GM18508 (cell line): Measurements from ENCODE around the gene EMX1.
"Not testable (repeated sequence)": the region's sequence is repeated elsewhere in the genome, so short reads cannot be mapped to it uniquely, and the experiment has no call there.

Experiments
- ATAC-seq: cut with Tn5 transposase; IDR thresholded peaks from one replicate; pipeline ENCODE4 v1.9.1; 2021; ENCODE audit warnings: moderate number of reproducible peaks; ENCODE audit not compliant: insufficient read depth, unreplicated experiment

The EMX1 gene

GRCh38 chr2:72898585-72898906 is 18.8 kb upstream of the EMX1 start:
- ATAC-seq, result no peak

- no peak for ATAC-seq
Observed at GRCh38 chr2:72900191-72900825, 17.0 kb upstream of the EMX1 start.

DNA sequence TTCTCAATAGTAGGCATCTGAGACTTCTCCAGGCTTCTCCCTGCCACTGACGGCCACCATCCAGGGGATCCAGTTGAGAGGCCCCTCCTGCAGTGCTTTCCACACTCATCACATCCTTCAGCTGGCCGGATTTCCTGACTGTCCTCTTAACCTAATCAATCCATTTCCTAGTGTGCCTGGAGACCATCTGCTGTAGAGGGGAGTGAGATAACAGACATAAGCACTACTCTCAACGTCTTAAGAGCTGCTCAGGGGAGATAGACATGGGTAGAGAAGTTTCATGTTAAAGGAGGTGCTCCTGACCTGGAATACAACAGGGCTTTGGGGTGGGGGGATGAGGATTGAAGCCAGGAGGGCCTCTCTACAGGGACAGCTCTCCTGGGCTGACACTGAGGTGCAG is 15.9 kb upstream of the EMX1 start:
- no peak for ATAC-seq

GRCh38 chr2:72907369-72907768 is 9.9 kb upstream of the EMX1 start:
- not testable (repeated sequence) for ATAC-seq

GRCh38 chr2:72908741-72909140 is 8.6 kb upstream of the EMX1 start:
- ATAC-seq, result no peak

- ATAC-seq, result no peak
Observed at GRCh38 chr2:72911256-72911655, 6.1 kb upstream of the EMX1 start.

DNA sequence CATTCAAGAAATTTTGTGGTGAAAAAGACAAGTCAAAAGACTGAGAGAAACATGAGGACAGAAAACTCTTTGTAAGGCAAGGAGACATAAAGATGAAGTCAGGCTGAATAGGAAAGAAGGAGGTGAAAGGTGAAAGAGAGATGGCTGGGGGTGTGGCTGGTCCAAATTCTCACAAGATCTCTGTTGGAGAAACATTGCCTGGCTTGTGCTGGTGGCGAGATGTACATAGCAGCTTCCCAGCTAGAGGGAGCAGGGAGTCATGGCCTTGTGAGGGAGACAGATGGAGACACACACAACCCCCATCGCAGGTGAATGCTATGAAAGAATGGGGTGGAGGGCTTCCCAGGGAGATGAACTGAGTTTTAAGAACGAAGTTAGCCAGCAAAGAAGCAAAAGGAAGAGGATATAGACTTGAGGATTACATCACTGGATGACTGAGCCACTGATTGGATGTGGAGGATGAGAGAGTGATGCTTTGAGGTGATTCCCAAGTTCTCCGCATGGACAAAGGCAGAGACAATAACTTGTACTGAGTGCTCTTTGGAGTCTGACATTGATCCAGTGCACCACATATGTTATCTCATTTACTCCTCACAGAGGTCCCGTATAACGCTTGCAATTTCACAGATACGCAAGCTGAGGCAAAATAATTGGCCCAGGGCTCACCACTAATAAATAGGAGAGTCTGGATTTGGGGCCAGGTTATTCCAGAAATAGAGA is 3.7 kb upstream of the EMX1 start:
- no peak for ATAC-seq

- no peak for ATAC-seq
Observed at GRCh38 chr2:72914206-72914559, 3.1 kb upstream of the EMX1 start.

- ATAC-seq, result no peak
Observed at GRCh38 chr2:72914589-72915319, 2.6 kb upstream of the EMX1 start.

- no peak for ATAC-seq
Observed at GRCh38 chr2:72915320-72915906, 1.9 kb upstream of the EMX1 start.

DNA sequence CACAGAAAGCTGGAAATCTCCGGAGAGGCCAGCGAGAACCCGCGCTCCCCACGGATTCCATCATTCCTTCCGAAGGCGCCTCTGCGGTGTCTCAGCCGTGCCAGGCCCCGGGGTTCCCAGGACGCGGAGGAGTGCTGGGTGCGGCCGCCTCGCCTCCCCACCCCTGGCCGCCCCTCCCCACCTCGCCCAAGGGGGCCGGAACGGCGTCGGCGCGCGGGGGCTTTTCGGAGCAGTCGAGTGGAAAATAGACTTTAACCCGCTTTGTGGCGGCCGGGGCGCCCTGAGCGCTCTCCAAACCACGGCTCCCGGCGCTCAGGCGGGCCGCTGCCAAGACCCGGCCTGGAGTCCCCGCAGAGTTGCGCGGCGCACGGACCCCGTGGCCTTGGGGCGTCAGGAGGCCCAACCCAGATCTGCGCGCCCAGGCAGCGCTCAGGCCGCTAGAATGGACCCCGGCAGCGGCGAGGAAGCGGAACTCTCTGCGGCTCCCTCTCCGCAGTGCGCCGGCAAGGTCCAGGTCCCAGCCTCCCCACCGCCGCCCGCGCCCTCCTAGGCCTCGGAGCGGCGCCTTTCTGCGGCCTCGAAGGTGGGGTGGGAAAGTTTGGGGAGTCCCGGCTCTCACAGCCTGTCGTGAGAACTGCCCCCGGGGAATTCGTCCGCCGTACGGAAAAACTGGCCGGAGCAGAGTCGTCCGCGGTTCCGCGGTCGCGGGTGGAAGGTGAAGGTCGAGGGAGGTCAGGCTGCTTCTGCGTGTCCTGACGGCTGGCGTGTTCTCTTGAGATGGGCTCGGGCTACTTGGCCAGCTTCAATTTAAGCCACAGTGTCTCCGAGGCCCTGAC is 1.2 kb upstream of the EMX1 start:
- ATAC-seq, result peak; percentile 39

DNA sequence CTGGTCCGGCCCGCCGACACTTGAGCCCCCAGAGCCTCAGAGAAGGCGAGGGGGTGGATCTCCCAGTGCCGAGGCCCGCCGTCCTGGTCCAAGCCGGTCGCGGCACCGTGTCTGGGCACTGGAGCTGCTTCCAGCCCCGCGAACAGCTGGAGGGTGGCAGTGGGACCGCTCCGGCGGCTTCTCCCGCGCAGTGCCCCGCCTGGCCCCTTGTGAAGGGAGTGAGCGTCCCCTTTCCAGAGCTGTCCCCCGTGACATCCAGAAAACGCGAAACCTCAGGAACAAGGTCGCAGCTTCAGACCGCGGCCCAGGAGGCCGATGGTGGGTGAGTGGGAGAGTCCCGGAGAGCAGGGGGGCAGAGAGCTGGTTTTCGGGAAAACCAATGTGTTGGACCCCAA is 579 bp upstream of the EMX1 start:
- no peak for ATAC-seq

- ATAC-seq, result no peak
Observed at GRCh38 chr2:72917877-72918553, 696 bp downstream of the EMX1 start.

DNA sequence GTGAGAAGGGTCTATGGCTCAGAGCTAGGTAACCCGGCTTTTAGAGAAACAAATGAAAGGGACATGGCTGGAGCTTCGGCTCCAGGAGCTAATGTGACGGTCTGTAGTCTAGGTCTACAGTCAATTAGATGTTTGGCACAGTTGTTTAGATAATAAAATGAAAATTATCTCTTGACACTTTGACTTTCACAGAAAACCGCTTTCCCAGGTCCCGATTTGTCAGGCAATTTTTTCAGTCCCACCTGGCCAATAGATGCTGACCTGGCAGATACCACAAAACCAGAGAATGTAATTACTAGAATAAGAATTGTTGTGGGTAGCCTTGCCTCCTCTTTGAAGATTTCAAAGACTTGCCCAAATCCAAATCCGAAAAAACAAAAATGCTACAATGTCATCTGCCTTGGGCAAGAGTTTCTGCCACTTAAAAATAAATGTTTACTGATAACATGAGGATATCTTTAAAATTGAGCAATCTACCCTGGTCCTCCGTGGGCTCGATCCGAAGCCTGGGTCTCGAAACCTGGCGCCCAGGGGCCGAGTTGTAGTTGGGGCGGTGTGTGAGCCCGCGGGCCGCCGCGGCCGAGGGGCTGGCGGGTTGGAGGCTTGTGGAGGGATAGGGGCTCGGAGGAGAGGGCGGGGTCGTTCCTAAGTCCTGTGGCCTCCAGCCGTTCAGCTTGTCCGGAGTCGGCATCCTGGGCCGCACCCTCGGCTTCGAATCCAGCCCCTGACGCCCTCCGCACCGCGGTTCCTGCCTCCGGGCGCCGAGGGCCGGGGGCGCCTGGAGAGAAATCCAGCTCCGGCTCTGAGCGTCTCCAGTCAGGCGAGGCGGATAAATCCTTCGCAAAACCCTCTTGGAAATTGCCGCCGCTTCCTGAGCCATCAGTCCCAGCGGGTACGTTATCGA is 2.3 kb downstream of the EMX1 start:
- no peak for ATAC-seq

DNA sequence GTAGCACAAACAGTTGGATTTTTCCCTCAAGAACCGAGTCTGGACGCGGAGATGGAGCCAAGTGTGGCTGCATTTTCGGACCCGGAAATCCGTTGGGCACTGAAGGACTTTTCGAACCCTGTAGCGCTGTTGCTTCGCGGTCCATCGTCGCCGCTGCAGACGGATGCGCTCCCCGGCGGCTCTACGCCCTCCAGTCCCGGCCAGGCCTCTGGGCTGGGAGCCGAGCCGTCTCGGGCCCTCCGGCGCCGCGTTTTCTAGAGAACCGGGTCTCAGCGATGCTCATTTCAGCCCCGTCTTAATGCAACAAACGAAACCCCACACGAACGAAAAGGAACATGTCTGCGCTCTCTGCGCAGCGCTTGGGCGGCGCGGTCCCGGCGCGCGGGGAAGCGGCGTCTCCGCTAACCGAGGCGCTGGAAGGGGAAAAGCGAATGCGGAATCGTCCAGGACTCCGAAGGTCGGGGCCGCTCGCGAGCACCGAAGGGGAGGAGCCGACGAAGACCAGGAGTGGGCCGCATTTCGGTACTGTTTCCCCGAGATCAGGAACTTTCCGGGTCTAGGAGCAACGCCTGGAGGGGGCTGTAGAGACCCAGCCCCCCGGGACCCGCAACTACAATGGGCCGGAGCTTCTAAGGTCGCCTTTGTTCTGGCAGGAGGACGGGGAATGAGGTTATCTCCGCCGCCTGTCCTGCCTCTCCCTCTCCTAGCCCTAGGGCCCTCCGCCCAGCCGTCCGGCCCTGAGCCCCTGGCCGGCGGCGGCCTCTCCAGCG is 3.2 kb downstream of the EMX1 start:
- ATAC-seq, result no peak

DNA sequence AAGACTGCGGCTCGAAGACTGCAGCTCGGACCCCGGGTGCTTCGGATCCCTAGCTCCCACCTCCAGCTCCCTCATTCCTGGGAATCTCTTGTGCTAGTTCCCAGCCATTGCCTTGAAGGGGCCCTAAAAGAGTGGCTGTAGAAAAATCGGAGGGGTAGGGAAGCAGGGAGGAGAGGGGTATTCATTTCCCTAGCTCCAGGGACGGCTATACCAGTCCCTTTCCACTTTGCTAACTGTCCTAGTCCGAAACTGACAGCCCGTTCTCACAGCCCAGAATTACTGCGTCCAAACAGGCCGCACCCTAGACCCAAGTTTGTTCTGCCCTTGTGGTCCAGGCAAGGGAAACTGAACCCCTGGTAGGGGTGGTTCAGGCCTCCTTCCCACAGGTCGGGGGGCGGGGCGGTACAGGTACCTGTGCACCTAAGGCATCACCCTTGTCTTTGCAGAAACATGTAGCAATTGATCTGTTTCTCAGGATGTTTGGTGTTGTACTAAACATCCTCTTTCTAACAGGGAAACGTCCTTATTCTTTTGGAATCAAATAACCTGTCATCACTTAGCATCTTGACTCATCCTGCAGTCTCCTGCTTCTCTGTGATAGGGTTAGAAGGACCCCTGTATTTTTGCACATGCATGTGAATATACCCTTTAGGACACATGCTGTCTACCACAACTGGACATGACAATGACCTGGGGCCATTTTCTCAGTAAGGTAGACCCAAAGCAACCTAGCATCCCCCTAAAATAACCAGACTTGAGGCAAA is 4.0 kb downstream of the EMX1 start:
- ATAC-seq, result no peak

DNA sequence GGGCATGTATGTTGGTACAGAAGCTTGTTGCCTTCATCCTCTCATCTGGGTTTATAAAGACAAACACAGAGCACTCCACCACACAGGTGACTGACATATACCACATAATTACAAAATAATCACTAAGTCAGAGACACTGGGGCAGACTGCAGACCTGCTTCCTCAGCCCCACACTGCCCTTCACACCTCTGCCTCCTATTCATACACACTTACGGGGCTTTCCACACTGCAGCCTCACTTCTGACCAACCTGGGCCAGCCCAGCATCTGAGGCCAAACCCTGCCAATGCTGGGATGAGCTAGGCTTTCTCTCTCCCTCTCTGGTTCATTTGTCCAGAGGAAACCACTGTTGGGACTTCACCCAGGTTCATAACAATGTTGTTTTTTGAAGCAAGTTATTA is 4.5 kb downstream of the EMX1 start:
- no peak for ATAC-seq
